ENCODE results near the gene CREBZF.

Gene CREBZF

GRCh38 chr11:85627998-85628770 lies 36.7 kb downstream of the CREBZF start, which contains the start of gene TMEM126B:
Gene TMEM126B, plus strand, starts transcription at chr11:85628593. Its CDS starts 15 bp downstream, at chr11:85628608.
- peak; percentile 99 for ATAC-seq
- TF ChIP-seq TSHZ2 (CRISPR knock-in tag; IDR thresholded peaks at IDR 0.05): no peak

- no peak for TF ChIP-seq ZFP30 (CRISPR knock-in tag; IDR thresholded peaks at IDR 0.05)
- TF ChIP-seq PATZ1 (CRISPR knock-in tag; IDR thresholded peaks at IDR 0.05; ENCODE audit: borderline replicate concordance): no peak
- TF ChIP-seq TSHZ2 (CRISPR knock-in tag; IDR thresholded peaks at IDR 0.05): no peak
- TF ChIP-seq RARB (CRISPR knock-in tag; IDR thresholded peaks at IDR 0.05): no peak
- no peak for TF ChIP-seq ZC3H10 (CRISPR knock-in tag; IDR thresholded peaks at IDR 0.05)
- TF ChIP-seq ARNTL (CRISPR knock-in tag; IDR thresholded peaks at IDR 0.05; ENCODE audit: borderline replicate concordance, low read depth): no peak
- ATAC-seq: peak; percentile 37
Observed at GRCh38 chr11:85627332-85627997, 37.5 kb downstream of the CREBZF start, which contains the start of gene DLG2. Gene DLG2, minus strand, starts transcription at chr11:85627344.

GRCh38 chr11:85626496-85626895 lies 38.4 kb downstream of the CREBZF start:
- TF ChIP-seq TOX (CRISPR knock-in tag; IDR thresholded peaks at IDR 0.05; ENCODE audit: borderline replicate concordance) (no peak), CREB5 (CRISPR knock-in tag; IDR thresholded peaks at IDR 0.05; ENCODE audit: low read depth) (no peak), ISL1 (CRISPR knock-in tag; IDR thresholded peaks at IDR 0.05) (no peak), ZNF8 (CRISPR knock-in tag; IDR thresholded peaks at IDR 0.05) (no peak), PATZ1 (CRISPR knock-in tag; IDR thresholded peaks at IDR 0.05; ENCODE audit: borderline replicate concordance) (no peak), TCF4 (CRISPR knock-in tag; IDR thresholded peaks at IDR 0.05; ENCODE audit: borderline replicate concordance) (no peak), PPARA (CRISPR knock-in tag; IDR thresholded peaks at IDR 0.05; ENCODE audit: borderline replicate concordance) (no peak), ARNTL (CRISPR knock-in tag; IDR thresholded peaks at IDR 0.05; ENCODE audit: borderline replicate concordance, low read depth) (no peak)
- no peak for ATAC-seq

- no peak for ATAC-seq
- TF ChIP-seq ZC3H10 (CRISPR knock-in tag; IDR thresholded peaks at IDR 0.05): no peak
- TF ChIP-seq TSHZ2 (CRISPR knock-in tag; IDR thresholded peaks at IDR 0.05): no peak
- no peak for TF ChIP-seq CSRNP3 (CRISPR knock-in tag; IDR thresholded peaks at IDR 0.05)
- no peak for TF ChIP-seq RARB (CRISPR knock-in tag; IDR thresholded peaks at IDR 0.05)
- no peak for TF ChIP-seq ESRRG (CRISPR knock-in tag; IDR thresholded peaks at IDR 0.05)
- no peak for TF ChIP-seq ZNF565 (CRISPR knock-in tag; conservative IDR thresholded peaks at IDR 0.05; ENCODE audit: low read depth)
- TF ChIP-seq ARNTL (CRISPR knock-in tag; IDR thresholded peaks at IDR 0.05; ENCODE audit: borderline replicate concordance, low read depth): no peak
Observed at GRCh38 chr11:85620256-85620655, 44.7 kb downstream of the CREBZF start.

All from SK-N-SH treated with all-trans-retinoic acid at 6 μM for 48 hours (cell line).